Measurements from ENCODE around the gene SARDH.

DNA sequence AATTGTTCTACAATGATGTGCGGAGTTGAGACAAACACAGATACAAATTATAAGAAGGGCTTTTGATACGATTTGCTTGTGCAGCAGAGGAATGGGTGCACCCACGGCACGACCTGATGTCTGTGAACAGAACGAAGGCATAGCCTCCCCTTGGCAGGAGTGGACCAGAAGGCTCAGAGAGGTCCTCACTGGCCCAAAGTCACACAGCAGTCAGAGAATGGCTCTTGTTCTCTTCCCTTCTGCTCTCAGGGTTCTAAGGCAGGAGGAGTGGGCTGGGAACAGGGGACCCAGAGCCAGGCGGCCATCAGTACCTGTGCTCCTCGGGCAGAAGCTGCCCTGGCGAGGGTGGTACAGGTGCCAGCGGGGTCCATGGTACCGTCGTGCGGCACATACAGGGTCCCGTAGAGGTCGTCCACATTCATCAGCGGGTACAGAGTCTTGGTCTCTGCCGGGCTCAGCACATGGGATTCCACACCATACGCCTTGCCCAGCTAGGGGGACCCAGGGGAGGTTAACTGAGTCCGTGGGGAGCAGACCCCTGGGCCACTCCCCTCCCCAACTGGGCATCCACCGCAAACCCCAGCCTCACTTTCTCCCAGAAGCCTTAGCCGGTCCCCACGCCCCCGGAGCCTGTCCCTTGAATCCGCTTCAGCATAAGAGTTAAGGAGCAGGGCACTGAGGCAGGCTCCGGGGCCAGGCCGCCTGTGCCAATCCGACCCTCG, 7.0 kb downstream of the SARDH start:
- TF ChIP-seq, protein P1, sequence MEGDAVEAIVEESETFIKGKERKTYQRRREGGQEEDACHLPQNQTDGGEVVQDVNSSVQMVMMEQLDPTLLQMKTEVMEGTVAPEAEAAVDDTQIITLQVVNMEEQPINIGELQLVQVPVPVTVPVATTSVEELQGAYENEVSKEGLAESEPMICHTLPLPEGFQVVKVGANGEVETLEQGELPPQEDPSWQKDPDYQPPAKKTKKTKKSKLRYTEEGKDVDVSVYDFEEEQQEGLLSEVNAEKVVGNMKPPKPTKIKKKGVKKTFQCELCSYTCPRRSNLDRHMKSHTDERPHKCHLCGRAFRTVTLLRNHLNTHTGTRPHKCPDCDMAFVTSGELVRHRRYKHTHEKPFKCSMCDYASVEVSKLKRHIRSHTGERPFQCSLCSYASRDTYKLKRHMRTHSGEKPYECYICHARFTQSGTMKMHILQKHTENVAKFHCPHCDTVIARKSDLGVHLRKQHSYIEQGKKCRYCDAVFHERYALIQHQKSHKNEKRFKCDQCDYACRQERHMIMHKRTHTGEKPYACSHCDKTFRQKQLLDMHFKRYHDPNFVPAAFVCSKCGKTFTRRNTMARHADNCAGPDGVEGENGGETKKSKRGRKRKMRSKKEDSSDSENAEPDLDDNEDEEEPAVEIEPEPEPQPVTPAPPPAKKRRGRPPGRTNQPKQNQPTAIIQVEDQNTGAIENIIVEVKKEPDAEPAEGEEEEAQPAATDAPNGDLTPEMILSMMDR (IDR thresholded peaks at IDR 0.05) = no peak
- TF ChIP-seq POLR2A (IDR thresholded peaks at IDR 0.05) (no peak), POLR2AphosphoS5 (IDR thresholded peaks at IDR 0.05) (no peak)

Data from breast epithelium (tissue), 3 donors.